ENCODE measurements around the gene SHC2. TPM values are rescaled to one million over a fixed set of nuclear protein-coding genes. Genes with fewer than 3 reads are reported as not detected.
A peak's percentile ranks its signal among the peaks of the same experiment; 100 is the strongest.

The SHC2 gene
- total and polyA plus RNA-seq, 12 donors: 1.2 to 196 (median 41.1) TPM

- intact Hi-C loops (cut with DNase I): no loop called here
- Histone ChIP-seq H3K4me3 (peak overlapping the region in 1 of 4 donors; percentile 55), H3K9me3 (replicated peaks in 1 of 3) (no peaks in the 10 kb centered on the region), H3K36me3 (replicated peaks in 1 of 2) (no peaks in the 10 kb centered on the region), H3K27ac (no peak overlapping the region), H3K27me3 (peaks cover 43% of the 10 kb centered on the region), H3K4me1 (replicated peaks in 1 of 2) (peaks cover 9 to 15% of the 10 kb centered on the region in 2 donors)
- DNase-seq: no peak
- 49 to 68% (median 51%) methylated on average over 5 to 70 of the region's 70 CpGs for WGBS, 4 donors
- TF ChIP-seq POLR2A (IDR thresholded peaks at IDR 0.05) (no peak), CTCF (IDR thresholded peaks at IDR 0.05) (no peak)
Measured at GRCh38 chr19:407511-408440, 53.1 kb downstream of the SHC2 start.

GRCh38 chr19:406971-407510 is 53.8 kb downstream of the SHC2 start:
- H3K4me3 ChIP-seq: no peak overlapping the region
- intact Hi-C loops (cut with DNase I): no loop called here
- H3K36me3 ChIP-seq (replicated peaks in 1 of 2): no peaks in the 10 kb centered on the region
- no peak overlapping the region for H3K27ac ChIP-seq
- TF ChIP-seq POLR2A (IDR thresholded peaks at IDR 0.05) (no peak), CTCF (IDR thresholded peaks at IDR 0.05) (no peak)
- 70 to 75% (median 73%) methylated on average over 9 to 48 of the region's 48 CpGs for WGBS, 4 donors
- peaks cover 9 to 15% of the 10 kb centered on the region in 2 donors for H3K4me1 ChIP-seq (replicated peaks in 1 of 2)
- peaks cover 43% of the 10 kb centered on the region for H3K27me3 ChIP-seq
- no peak for DNase-seq
- no peaks in the 10 kb centered on the region for H3K9me3 ChIP-seq (replicated peaks in 1 of 3)

- no peak for TF ChIP-seq POLR2A (IDR thresholded peaks at IDR 0.05)
- no peak for TF ChIP-seq CTCF (IDR thresholded peaks at IDR 0.05)
- no peak overlapping the region for H3K27ac ChIP-seq
- no peaks in the 10 kb centered on the region for H3K9me3 ChIP-seq (replicated peaks in 1 of 3)
- intact Hi-C loops (cut with DNase I): no loop called here
- WGBS, 4 donors: 58 to 66% (median 62%) methylated on average over 22 to 41 of the region's 41 CpGs
- no peaks in the 10 kb centered on the region for H3K36me3 ChIP-seq (replicated peaks in 1 of 2)
- peaks cover 9 to 15% of the 10 kb centered on the region in 2 donors for H3K4me1 ChIP-seq (replicated peaks in 1 of 2)
- no peak overlapping the region for H3K4me3 ChIP-seq
- no peak for DNase-seq
- H3K27me3 ChIP-seq: peaks cover 44% of the 10 kb centered on the region
Measured at GRCh38 chr19:406135-406781, 54.6 kb downstream of the SHC2 start.

All from adrenal gland (tissue), 12 donors.